ENCODE results near the gene IGSF9.

IGSF9 gene

DNA sequence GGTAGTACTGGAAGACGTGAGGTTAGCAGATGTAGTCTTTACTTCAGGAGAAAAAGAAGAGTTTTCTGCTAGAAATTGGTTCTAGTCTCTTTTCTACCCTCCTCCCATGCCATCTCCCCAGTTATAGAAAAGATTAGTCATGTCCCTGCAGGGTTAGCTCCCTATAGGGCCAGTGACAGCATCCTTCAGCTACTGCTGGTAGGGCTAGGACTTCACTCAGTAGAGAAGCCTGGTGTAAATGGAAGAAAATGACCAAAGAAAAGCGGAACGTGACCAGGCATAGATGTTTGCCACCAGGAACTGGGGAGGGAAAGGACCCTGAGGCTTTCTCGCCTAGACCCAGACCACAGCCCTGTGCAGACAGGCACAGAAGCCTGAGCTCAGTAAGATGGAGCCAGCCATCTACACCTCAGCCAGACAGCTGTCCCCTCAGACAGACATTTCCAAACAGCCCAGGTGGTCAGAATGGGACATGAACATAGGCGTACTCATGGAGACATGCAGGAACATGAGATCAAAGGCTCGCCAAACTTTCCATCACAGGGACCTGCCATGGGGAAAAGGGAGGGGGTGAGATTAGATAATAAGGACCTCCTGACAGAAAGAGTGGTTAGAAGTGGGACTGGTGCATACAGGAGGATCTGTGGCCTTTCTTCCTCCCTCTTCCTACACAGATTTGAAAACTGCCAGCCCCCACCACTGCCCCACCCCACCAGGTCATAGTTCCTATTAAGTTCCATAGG, 32.1 kb upstream of the IGSF9 start:
- TF ChIP-seq, protein P1, sequence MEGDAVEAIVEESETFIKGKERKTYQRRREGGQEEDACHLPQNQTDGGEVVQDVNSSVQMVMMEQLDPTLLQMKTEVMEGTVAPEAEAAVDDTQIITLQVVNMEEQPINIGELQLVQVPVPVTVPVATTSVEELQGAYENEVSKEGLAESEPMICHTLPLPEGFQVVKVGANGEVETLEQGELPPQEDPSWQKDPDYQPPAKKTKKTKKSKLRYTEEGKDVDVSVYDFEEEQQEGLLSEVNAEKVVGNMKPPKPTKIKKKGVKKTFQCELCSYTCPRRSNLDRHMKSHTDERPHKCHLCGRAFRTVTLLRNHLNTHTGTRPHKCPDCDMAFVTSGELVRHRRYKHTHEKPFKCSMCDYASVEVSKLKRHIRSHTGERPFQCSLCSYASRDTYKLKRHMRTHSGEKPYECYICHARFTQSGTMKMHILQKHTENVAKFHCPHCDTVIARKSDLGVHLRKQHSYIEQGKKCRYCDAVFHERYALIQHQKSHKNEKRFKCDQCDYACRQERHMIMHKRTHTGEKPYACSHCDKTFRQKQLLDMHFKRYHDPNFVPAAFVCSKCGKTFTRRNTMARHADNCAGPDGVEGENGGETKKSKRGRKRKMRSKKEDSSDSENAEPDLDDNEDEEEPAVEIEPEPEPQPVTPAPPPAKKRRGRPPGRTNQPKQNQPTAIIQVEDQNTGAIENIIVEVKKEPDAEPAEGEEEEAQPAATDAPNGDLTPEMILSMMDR (IDR thresholded peaks at IDR 0.05; ENCODE audit: low read depth, low read length), result no peak
- DNase-seq (ENCODE audit: low read depth, low spot score), result no peak
- H3K4me3 ChIP-seq (ENCODE audit: low read depth, low read length), result no peak overlapping the region
- in situ Hi-C loops (cut with HindIII; ENCODE audit: low sequenced_read_pairs), result no loop called here

DNA sequence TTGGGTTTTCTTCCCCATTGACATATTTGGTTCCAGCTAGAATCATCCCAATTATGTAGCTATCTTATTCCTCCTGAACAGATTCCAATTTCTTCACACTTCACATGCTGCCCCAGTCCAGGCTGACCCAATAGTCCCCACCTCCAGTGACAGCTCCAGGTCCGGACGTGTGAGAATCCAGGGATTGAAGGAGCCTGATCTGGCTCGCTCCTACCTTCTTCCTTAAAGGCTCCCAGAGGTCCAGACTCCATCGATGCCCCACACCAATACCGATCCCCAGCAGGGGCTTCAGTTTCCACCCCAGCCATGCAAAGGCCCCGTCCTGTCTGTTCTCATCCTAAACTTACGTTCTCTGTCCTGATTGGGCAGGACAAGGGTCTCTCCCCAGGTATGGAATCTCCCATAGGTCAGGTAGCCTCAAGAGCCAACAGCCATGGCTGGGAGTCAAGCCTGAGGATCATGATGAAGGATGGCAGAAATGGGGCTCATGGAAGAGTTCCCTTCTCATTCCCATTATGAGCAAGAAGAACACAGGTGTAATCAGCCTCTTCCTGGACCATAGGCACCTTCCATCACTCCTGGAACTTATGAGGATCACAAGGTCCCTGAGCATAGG, 29.0 kb upstream of the IGSF9 start:
- no peak for DNase-seq (ENCODE audit: low read depth, low spot score)
- in situ Hi-C loops (cut with HindIII; ENCODE audit: low sequenced_read_pairs), result no loop called here
- TF ChIP-seq, protein P1 (IDR thresholded peaks at IDR 0.05; ENCODE audit: low read depth, low read length), result no peak
- no peak overlapping the region for H3K4me3 ChIP-seq (ENCODE audit: low read depth, low read length)

DNA sequence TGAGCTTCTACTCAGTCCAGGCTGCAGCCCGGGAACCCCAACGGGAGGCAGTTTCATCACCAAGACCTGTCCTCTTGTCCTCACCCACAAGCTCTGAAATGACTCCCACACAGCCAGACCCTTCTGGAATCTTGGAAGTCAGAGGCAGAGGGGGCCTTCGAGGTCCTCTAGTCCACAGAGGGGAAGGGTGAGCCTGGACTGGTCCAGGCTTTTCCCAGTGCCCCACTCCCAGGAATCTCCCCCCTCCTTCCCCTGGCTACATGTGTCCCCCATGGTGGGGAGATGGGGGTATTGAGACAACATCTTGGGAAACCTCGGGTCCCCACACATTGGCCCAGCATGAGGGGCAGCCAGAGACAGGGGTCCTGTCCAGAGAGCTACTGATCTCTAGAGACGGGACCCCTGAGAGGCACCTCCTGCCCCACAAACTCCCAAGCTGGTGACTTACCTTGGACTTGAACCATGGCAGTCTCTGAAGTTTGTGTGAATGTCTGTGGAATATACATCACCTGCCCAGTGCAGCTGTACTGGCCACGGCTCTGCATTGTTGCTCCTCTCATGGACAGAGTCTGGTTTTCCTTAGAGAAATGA, 28.0 kb upstream of the IGSF9 start:
- no peak overlapping the region for H3K4me3 ChIP-seq (ENCODE audit: low read depth, low read length)
- in situ Hi-C loops (cut with HindIII; ENCODE audit: low sequenced_read_pairs), result no loop called here
- TF ChIP-seq, protein P1 (IDR thresholded peaks at IDR 0.05; ENCODE audit: low read depth, low read length), result no peak
- no peak for DNase-seq (ENCODE audit: low read depth, low spot score)

DNA sequence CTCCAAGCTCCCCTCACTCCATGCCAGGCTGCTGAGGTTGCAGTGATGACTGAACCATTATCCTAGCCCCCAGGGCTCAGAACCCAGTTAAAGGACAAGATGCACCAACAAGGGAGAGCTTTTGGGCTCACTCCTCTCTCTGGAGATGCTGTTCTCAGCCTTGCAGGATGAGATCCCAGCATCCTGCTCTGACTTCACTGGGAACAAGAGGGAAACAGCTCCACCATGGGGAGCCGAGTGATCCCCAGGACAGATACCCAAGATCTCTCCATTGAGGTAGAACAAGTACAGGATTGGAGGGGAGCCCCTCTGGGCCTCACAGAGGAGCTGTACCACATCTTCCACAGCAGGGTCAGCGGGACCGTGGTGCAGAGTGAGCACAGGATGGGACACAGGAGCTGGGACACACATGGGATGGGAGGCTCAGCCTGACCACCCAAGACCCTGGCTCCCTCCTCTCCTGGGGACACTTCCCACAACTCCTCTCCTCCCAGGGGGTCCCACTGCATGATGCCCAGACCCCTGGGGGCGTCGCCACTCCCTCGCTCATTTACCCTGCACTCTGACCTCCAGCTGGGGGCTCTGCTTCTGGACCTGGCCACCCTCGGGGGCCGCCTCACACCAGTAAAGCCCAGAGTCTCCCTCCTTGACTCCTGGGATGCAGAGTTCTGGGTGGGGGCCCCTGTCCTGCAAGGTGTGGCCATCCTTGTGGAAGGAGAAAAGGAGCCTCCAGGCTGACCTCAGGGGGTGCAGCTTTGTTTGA, 27.2 kb upstream of the IGSF9 start:
- in situ Hi-C loops (cut with HindIII; ENCODE audit: low sequenced_read_pairs), result no loop called here
- H3K4me3 ChIP-seq (ENCODE audit: low read depth, low read length), result no peak overlapping the region
- no peak for DNase-seq (ENCODE audit: low read depth, low spot score)
- TF ChIP-seq, protein P1 (IDR thresholded peaks at IDR 0.05; ENCODE audit: low read depth, low read length), result no peak

DNA sequence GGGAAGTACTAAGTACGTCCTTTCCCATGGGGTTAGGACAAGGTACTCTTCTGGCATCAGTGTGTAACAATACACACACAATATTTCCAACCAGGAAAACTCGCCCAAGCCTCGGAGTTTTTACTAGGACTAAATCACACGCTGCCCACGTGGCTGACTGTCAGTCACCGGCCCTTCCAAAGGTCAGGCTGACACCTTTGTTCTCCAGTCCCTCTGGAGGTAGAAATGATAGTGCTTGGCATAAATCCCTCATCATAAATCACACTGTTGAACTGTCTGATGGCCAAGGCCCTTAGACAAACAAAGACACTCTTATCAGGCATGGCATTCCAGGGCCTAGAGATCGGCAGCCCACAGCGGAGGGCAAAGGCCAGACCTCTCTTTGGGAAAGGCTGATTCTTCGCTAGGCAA, 25.5 kb upstream of the IGSF9 start:
- H3K4me3 ChIP-seq (ENCODE audit: low read depth, low read length), result no peak overlapping the region
- in situ Hi-C loops (cut with HindIII; ENCODE audit: low sequenced_read_pairs), result no loop called here
- DNase-seq (ENCODE audit: low read depth, low spot score), result no peak
- TF ChIP-seq, protein P1 (IDR thresholded peaks at IDR 0.05; ENCODE audit: low read depth, low read length), result no peak

DNA sequence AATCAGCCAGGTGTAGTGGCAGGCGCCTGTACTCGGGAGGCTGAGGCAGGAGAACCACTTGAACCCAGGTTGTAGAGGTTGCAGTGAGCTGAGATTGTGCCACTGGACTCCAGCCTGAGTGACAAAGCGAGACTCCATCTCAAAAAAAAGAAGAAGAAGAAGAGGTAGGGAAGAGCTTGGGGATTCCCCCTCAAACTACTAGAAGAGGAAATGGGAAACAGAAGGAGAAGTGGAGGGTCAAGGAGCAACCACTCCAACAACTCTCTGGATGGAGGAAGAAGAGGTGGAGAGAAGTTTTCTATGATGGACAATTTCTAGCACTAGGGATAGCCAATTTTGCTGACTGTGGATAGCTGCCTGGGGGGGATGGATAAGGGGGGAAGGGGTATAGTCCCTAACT, 23.5 kb upstream of the IGSF9 start:
- no peak for DNase-seq (ENCODE audit: low read depth, low spot score)
- in situ Hi-C loops (cut with HindIII; ENCODE audit: low sequenced_read_pairs), result no loop called here
- TF ChIP-seq, protein P1 (IDR thresholded peaks at IDR 0.05; ENCODE audit: low read depth, low read length), result no peak

More for the DNA sequence above, 23.5 kb upstream of the IGSF9 start:
- H3K4me3 ChIP-seq (ENCODE audit: low read depth, low read length), result no peak overlapping the region
